ENCODE results near the gene SHMT2.

SHMT2 gene

GRCh38 chr12:57229046-57229633, 371 bp upstream of the SHMT2 start:
- no peak for DNase-seq

- DNase-seq = no peak
These were observed 1.1 kb downstream of the SHMT2 start for GRCh38 chr12:57230381-57231155.

DNA sequence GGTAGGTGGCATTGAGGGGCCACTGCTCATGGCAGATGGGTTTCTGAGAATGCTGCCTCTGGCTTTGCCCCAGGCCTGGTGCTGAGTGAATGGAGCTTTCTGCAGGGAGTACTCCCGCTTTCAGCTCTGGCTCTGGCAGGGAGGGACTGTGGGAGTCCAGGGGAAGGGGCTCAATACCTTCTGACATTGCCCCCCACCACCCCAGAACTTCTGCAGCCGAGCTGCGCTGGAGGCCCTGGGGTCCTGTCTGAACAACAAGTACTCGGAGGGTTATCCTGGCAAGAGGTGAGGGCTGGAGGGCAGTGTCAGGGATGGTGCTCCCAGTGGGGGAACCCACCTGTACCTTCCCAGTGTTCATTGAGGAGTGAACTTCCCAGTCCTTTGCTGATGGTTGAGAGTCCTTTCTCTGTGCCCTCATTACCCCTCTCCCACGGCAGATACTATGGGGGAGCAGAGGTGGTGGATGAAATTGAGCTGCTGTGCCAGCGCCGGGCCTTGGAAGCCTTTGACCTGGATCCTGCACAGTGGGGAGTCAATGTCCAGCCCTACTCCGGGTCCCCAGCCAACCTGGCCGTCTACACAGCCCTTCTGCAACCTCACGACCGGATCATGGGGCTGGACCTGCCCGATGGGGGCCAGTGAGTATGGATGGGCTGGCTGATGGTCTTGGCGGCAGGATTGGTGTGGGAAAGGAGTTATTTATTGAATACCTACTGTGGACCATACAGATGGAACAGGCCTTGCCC, 1.9 kb downstream of the SHMT2 start:
- DNase-seq = no peak

GRCh38 chr12:57232156-57232756, 2.7 kb downstream of the SHMT2 start:
- no peak for DNase-seq

- no peak for DNase-seq
These were observed 4.1 kb downstream of the SHMT2 start for GRCh38 chr12:57233357-57234232.

GRCh38 chr12:57234233-57234570, 4.7 kb downstream of the SHMT2 start:
- DNase-seq = no peak

DNA sequence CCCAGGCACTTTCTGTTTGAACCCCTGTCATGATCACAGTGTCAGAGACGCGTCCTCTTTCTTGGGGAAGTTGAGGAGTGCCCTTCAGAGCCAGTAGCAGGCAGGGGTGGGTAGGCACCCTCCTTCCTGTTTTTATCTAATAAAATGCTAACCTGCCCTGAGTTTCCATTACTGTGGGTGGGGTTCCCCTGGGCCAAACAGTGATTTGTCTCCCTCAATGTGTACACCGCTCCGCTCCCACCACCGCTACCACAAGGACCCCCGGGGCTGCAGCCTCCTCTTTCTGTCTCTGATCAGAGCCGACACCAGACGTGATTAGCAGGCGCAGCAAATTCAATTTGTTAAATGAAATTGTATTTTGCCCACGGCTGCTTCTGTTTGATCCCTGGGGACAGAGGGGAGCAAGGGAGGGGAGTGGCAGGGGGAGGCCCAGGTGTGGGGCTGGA, 5.1 kb downstream of the SHMT2 start:
- DNase-seq = no peak

- DNase-seq = no peak
These were observed 5.7 kb downstream of the SHMT2 start for GRCh38 chr12:57235017-57235727.

DNA sequence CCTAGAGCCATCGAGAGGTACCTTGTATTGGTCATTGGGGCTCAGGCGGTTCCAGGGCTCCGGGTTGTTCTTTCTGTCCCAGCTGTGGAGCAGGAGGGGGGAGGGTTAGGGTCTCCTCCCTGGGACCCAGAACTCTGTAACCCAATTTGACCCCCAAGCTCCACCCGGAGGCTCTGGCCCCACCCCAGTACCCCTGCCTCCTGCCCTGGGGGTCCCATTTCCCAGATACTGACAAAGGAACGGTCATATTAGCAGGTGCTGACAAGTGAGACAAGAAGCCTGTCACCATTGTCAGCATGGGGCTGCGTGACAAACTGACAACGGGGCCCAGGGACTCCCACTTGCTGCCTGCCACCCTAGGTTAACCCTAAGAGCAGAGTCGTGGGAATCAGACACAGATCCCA, 6.2 kb downstream of the SHMT2 start:
- DNase-seq = no peak

DNA sequence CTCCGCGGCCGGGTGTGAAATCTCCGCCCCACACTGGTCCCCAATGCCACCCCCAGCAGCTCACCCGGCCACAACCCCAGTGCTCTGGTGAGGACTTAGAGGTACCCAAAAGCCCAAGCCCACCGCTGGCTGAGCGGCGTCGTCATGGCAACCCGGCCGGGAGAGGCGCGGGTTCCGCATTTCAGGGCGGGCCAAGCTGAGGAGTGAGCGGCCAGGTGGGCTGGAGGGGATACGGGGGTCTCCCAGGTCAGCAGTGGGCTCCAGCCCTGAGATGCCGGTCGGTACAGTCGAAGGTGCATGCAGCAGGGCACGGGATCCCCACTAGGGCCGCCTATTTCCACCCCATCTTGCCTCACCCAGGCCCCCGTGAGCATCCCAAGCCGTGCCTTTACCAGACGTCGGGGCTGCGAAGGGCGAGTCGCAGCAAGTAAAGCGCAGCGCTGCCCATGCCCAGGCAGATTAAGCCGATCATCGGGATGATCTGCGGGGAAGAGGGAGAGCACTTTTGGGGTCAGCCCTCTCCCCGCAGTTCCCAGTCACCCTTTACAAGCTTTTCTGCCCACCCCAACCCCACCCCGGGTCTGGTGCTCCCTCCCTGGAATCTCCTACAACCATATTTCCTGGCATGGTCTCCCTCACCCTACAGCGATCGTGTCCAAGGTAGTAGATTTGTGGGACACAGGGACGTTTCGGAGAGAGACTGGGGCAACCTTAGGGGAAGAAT, 6.9 kb downstream of the SHMT2 start:
- no peak for DNase-seq

- no peak for DNase-seq
These were observed 7.5 kb downstream of the SHMT2 start for GRCh38 chr12:57236925-57237595.

DNA sequence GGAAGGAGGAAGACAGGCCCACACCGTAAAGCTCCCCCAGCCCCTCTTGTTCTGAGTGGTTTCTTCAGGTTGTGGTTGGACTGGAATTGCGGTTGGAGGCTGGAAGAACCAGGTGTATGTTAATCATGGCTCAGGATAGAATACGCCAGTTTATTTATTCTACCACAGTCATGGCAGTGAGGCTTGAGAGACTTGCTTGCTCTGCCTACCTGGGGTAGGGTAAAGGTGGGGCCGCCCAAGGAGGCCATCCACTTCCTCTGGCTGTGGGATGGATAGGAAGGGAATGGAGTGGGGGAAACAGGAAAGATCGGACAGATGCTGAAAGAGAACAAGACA, 8.1 kb downstream of the SHMT2 start:
- no peak for DNase-seq

DNA sequence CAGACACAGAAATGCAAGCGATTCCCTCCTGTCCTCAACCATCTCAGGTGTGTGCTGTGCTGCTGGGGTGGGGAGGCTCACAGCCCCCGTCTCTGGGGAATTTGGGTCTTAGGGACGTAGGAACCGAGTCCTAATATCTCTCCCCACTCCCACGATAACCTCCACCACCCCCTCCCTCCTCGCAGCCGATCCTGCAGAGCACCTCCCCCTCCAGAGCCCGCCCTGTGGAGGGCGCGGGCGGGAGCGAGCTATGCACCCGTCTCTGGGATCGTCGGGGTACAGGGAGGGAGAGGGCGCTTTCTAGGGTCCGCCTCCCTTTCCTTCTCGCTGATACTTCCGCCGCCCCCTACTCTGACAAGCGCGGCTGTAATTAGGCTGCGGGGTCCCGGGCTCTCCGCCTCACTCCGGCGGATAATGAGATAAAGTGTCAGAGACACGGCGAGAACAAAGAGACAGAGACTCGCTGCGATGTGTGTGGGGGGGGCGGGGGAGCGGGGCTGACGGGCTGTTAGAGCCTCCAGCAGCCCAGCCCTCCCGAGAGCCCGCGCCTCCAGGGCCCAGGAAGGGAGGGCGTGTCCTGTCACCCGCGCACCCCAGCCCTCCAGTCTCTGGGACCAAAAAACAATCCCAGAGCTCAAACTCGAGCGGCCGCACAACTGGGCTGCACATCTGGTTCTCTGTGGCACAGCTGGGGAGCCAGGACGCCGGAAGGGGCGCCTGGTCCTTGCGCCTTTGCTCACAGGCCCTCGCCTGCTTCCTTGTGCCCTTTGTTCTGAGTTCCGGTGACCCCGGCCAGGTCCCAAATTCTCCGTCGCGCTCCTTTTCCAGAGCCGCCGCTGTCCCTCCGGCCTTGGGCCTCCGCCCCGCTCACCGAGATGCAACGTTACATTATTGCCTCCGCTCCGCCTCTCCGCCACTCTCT, 8.7 kb downstream of the SHMT2 start:
- peak; percentile 44 for DNase-seq

DNA sequence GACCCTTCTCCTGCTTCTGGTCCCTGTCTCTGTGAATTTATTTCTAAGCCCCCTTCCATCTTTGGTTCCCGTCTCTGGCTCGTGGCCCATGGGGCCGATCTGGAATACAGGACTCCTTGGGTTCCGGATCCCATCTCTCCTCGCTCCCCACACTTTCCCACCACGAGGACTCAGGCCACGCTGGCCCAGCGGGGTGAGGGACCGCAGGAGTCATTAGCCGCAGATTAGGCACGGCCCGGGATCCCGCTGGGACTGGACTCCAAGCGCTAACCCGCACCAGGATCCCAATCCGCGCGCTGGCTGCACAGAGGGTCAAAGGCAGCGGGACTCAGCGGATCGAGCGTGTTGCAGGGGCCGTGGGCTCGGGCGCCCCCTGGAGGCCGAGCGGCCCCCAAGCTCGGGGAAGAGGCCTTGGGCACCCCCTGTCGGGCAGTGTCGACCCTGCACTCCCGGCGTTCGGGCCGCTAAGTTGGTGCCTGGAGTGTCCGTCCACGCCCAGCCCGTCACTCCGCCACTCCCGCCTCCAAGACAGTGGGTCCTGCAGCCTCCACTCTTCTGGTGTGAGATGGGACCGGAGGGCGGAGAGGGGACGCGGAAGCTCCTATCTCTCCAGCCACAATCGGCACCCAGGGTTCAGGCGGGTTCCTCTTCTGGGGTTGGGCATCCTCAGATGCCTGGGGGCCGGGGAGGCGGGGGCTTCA, 9.5 kb downstream of the SHMT2 start:
- peak; percentile 81 for DNase-seq

DNA sequence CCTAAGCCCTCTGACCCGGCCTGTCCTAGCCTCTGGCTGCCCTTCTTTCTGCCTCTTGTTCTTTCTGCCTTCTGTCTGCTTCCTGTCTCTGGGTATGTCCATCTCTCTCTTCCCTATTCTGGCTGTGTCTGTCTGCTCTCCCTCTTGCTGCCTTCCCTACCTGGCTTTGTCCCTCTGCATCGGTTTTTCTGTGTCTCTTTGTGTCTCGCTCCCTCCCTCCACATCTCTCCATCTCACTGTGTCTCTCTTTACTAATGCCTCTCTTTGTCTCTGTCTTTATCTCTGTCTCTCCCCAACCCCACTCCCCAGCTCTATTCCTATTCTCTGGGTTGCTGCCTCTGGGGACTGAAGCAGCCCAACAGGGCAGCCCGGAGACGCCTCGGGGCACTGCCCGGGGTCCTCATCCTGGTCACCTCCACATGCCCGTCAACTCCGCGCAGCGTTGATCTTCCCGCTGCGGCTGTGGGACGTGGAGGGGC, 10.1 kb downstream of the SHMT2 start:
- no peak for DNase-seq

DNA sequence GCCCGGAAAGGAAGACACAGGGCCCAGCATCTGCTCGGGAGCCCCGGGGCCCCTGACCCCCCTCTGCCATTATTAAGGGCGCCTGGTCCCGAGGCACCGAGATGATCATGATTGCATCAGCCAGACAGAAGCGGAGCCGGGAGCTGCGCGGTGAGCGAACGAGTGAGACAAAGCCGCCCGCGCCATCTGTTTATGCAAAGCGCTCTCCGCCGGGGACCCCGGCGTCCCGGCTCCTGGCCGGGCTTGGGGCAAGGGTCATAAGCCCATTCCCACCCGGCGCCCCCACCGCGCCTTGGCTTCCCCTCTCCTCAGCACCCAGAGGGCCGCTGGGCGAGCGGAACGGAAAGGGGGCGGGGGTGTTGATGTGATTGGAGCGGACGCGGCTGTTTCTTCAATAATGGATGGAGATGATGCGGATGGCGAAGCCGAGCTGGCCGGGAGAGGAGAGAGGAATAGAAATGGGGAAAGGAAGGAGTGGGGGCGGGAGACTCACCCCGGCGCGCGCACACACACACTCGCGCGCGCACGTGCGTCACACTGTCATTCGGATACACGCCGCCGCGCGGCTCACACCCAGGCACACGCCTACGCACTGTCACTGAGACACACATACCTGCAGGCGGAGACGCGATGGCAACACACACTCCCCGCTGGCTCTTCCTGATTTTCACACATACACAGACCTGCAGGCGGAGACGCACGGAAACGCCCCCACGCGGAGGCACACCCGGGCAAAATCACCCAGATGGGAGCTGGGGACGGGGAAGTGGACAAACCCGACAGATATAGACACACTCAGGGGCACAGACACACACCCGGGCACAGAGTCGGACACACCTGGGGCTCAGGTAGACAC, 10.8 kb downstream of the SHMT2 start:
- peak; percentile 82 for DNase-seq

DNA sequence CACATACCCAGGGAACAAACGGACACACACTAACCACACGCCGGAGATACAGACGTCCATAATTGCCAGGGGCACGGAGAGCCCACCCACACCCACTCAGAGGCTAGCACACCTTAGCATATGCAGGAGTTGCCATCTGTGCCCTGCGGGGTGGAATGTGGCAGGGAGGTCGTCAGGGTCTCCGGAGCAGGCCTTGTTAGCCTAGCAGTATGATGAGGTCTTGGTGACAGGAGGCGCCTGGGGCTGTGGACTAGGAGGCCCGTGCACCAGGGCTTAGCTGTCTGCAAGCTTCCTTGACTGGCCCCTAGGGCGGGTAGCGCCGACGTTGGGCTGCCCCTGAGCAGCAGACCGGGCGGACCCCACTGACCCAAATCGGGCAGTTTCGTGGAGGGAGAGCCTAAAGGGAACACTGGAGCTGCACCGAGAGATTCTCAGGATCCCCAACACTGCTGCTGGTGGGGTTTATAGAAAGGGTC, 11.5 kb downstream of the SHMT2 start:
- peak; percentile 30 for DNase-seq

Measured in COR-L47 (cell line).